Endometrium (tissue), 2 donors: ENCODE results near the gene ZNF488.

Source experiments
- FAIRE-seq: peaks from 2 replicates; lab custom pipeline; 2012; peaks lifted over from hg19 to GRCh38; lab: Jason Lieb, UNC
- donor health status: control.
- donor health status: control.

The ZNF488 gene

GRCh38 chr10:47381427-47382379, 2.4 kb downstream of the ZNF488 start:
- no peak for FAIRE-seq

- FAIRE-seq: no peak
Measured at GRCh38 chr10:47381103-47381395, 3.0 kb downstream of the ZNF488 start.

- no peak for FAIRE-seq
Measured at GRCh38 chr10:47380341-47381102, 3.6 kb downstream of the ZNF488 start.

GRCh38 chr10:47379901-47380300, 4.2 kb downstream of the ZNF488 start:
- FAIRE-seq: no peak

- no peak for FAIRE-seq
Measured at GRCh38 chr10:47379445-47379785, 4.7 kb downstream of the ZNF488 start.

- FAIRE-seq: no peak
Measured at GRCh38 chr10:47378606-47379444, 5.3 kb downstream of the ZNF488 start.

GRCh38 chr10:47378183-47378510, 5.9 kb downstream of the ZNF488 start:
- FAIRE-seq: no peak

- FAIRE-seq: no peak
Measured at GRCh38 chr10:47376522-47377220, 7.4 kb downstream of the ZNF488 start.

GRCh38 chr10:47374611-47375536, 9.2 kb downstream of the ZNF488 start:
- FAIRE-seq: no peak

- FAIRE-seq: no peak
Measured at GRCh38 chr10:47372726-47373125, 11.4 kb downstream of the ZNF488 start.

- no peak for FAIRE-seq
Measured at GRCh38 chr10:47371629-47372485, 12.2 kb downstream of the ZNF488 start.

GRCh38 chr10:47370878-47371277, 13.2 kb downstream of the ZNF488 start:
- FAIRE-seq: no peak

GRCh38 chr10:47370015-47370767, 13.9 kb downstream of the ZNF488 start:
- no peak for FAIRE-seq

- no peak for FAIRE-seq
Measured at GRCh38 chr10:47369251-47369894, 14.7 kb downstream of the ZNF488 start.

GRCh38 chr10:47368431-47369180, 15.5 kb downstream of the ZNF488 start:
- no peak for FAIRE-seq

- FAIRE-seq: no peak
Measured at GRCh38 chr10:47367646-47368045, 16.4 kb downstream of the ZNF488 start.

GRCh38 chr10:47366731-47367460, 17.2 kb downstream of the ZNF488 start:
- FAIRE-seq: no peak
